Stimulated activated CD4-positive, alpha-beta T cell treated with anti-CD3 and anti-CD28 coated beads, TNF-alpha, amount 100 ng/mL, for 24 hours (primary cell): Measurements from ENCODE around the gene ADIPOQ.
"Not testable (repeated sequence)": the region's sequence is repeated elsewhere in the genome, so short reads cannot be mapped to it uniquely, and the experiment has no call there.

Source experiments
- DNase-seq, 3 experiments: peaks; one replicate each; pipeline ENCODE4 v3.0.0-alpha.2; 2020; ENCODE audit warnings: low read depth in 3 of 3

Gene ADIPOQ

GRCh38 chr3:186842426-186843038, at the start of gene ADIPOQ:
ADIPOQ (plus strand) TSS chr3:186842710; CDS start chr3:186853059, 10,349 bp downstream.
- no peak for DNase-seq

- DNase-seq: no peak
Observed at GRCh38 chr3:186798239-186798874, 44.2 kb upstream of the ADIPOQ start.

GRCh38 chr3:186800285-186800684, 42.2 kb upstream of the ADIPOQ start:
- DNase-seq: no peak

GRCh38 chr3:186802701-186803100, 39.8 kb upstream of the ADIPOQ start:
- no peak for DNase-seq

GRCh38 chr3:186803447-186803846, 39.1 kb upstream of the ADIPOQ start:
- DNase-seq: not testable (repeated sequence)

- peak; percentile 81 to 89 (median 84) for DNase-seq
Observed at GRCh38 chr3:186806089-186807055, 36.1 kb upstream of the ADIPOQ start, which contains the start of gene RFC4. RFC4 (minus strand) TSS chr3:186806482; CDS start chr3:186804713, 1,769 bp downstream.

- no peak for DNase-seq
Observed at GRCh38 chr3:186807231-186807630, 35.3 kb upstream of the ADIPOQ start.

- no peak for DNase-seq
Observed at GRCh38 chr3:186810336-186810996, 32.0 kb upstream of the ADIPOQ start.

- not testable (repeated sequence) for DNase-seq
Observed at GRCh38 chr3:186811313-186811712, 31.2 kb upstream of the ADIPOQ start.

- DNase-seq: no peak
Observed at GRCh38 chr3:186814100-186814499, 28.4 kb upstream of the ADIPOQ start.

GRCh38 chr3:186815435-186815834, 27.1 kb upstream of the ADIPOQ start:
- no peak for DNase-seq

- DNase-seq: no peak
Observed at GRCh38 chr3:186818516-186818915, 24.0 kb upstream of the ADIPOQ start.

- no peak for DNase-seq
Observed at GRCh38 chr3:186818956-186819355, 23.6 kb upstream of the ADIPOQ start.

GRCh38 chr3:186821429-186822387, 20.8 kb upstream of the ADIPOQ start:
- DNase-seq: no peak

- DNase-seq: not testable (repeated sequence)
Observed at GRCh38 chr3:186822388-186822759, 20.1 kb upstream of the ADIPOQ start.

GRCh38 chr3:186823386-186823785, 19.1 kb upstream of the ADIPOQ start:
- no peak for DNase-seq

GRCh38 chr3:186824430-186825139, 17.9 kb upstream of the ADIPOQ start:
- DNase-seq: no peak

GRCh38 chr3:186825294-186825821, 17.2 kb upstream of the ADIPOQ start:
- peak; percentile 30 to 59 (median 36) for DNase-seq

GRCh38 chr3:186825872-186826409, 16.6 kb upstream of the ADIPOQ start:
- no peak for DNase-seq
